ENCODE measurements around the gene ACTN4.

GRCh38 chr19:38660724-38661123 lies 13.3 kb downstream of the ACTN4 start:
- TF ChIP-seq CTCF (conservative IDR thresholded peaks at IDR 0.05), result no peak
- TF ChIP-seq ZFX (IDR thresholded peaks at IDR 0.05), result no peak

Measured in C4-2B (cell line).